Transverse colon (tissue), 4 donors: ENCODE data around the gene CDH18. TPM values are rescaled to one million over a fixed set of nuclear protein-coding genes. Genes with fewer than 3 reads are reported as not detected.

Experiments used
- DNase-seq: peaks from one replicate; pipeline ENCODE4 v3.0.0-alpha.2; 2019
- H3K27ac ChIP-seq, 4 donors: fragments of 200-600 bp; sonication (generic); 2 replicates each; pipeline ENCODE4 v1.5.1; 2016 to 2018; ENCODE audit warnings: inconsistent platforms in 4 of 4
- H3K27me3 ChIP-seq: fragments of 200-600 bp; sonication (generic); 2 replicates; pipeline ENCODE4 v1.5.1; 2017; ENCODE audit warnings: inconsistent platforms
- H3K36me3 ChIP-seq, 4 donors: fragments of 200-600 bp; sonication (generic); 2 replicates each; pipeline ENCODE4 v1.5.1; 2017 to 2019; ENCODE audit warnings: inconsistent platforms in 4 of 4
- H3K4me1 ChIP-seq, 4 donors: fragments of 200-600 bp; sonication (generic); 2 replicates each; pipeline ENCODE4 v1.5.1; 2017 to 2020; ENCODE audit warnings: inconsistent platforms in 4 of 4
- H3K4me3 ChIP-seq, 4 donors: fragments of 200-600 bp; sonication (generic); 1 replicate in 1 of 4; 2 replicates in 3 of 4; pipeline versions ENCODE4 v1.5.1 to v1.6.1; 2017 to 2019; ENCODE audit warnings: inconsistent platforms in 4 of 4
- H3K9me3 ChIP-seq, 2 donors: fragments of 200-600 bp; sonication (generic); 2 replicates each; pipeline ENCODE4 v1.5.1; 2017 to 2019; ENCODE audit warnings: inconsistent platforms in 2 of 2
- EP300 ChIP-seq: sonication (generic); formaldehyde crosslinking; IDR thresholded peaks from one replicate; pipeline ENCODE4 v1.6.1; 2017; ENCODE audit warnings: antibody characterized with exemption, low read depth
- POLR2A ChIP-seq: fragments of 450-650 bp; IDR thresholded peaks from one replicate; pipeline ENCODE4 v1.6.1; 2016; ENCODE audit warnings: antibody characterized with exemption, mild to moderate bottlenecking, moderate library complexity
- POLR2AphosphoS5 ChIP-seq, 3 donors: sonication (generic); formaldehyde crosslinking; IDR thresholded peaks; one replicate each; pipeline ENCODE4 v1.6.1; 2016; ENCODE audit warnings: antibody characterized with exemption in 3 of 3
- WGBS, 2 donors: methylation state at CpG; one replicate each; pipeline ENCODE4 v1.1.5; 2018; ENCODE audit warnings: low coverage in 1 of 2; 5-methylcytosine and 5-hydroxymethylcytosine counted together
- in situ Hi-C, 4 donors: fragments of 200-750 bp; cut with MboI; loops; one replicate each; pipeline versions ENCODE4 v1.15.0 to v1.15.1; 2017; ENCODE audit warnings: low sequenced_read_pairs in 3 of 4, low pct_ligation_motif_present in 1 of 4, low pct_unique_long_range_greater_than_20kb in 1 of 4
- intact Hi-C: fragments of 100-400 bp; cut with DNase I; formaldehyde crosslinking; loops from one replicate; pipeline ENCODE4 v1.15.1; 2023; ENCODE audit warnings: low total_unique reads
- total RNA-seq, 4 donors: library from RNA; depleted of rRNA; stranded (reverse); fragments of >200 nt; gene quantifications; one replicate each; pipeline ENCODE4 v1.1.0, GENCODE V29; 2016
- TF ChIP-seq, protein P1 (sequence below), 5 experiments: fragments of 200-600 bp in 3 of 5; fragments of 450-650 bp in 2 of 5; sonication (generic) in 3 of 5; IDR thresholded peaks; 1 replicate in 2 of 5; 2 replicates in 3 of 5; pipeline ENCODE4 v1.5.1; 2016 to 2017; ENCODE audit warnings: antibody characterized with exemption in 5 of 5, inconsistent platforms in 3 of 5, mild to moderate bottlenecking in 2 of 5, moderate library complexity in 1 of 5

The CDH18 gene
- total RNA-seq, 4 donors from 2014 or later = not detected

DNA sequence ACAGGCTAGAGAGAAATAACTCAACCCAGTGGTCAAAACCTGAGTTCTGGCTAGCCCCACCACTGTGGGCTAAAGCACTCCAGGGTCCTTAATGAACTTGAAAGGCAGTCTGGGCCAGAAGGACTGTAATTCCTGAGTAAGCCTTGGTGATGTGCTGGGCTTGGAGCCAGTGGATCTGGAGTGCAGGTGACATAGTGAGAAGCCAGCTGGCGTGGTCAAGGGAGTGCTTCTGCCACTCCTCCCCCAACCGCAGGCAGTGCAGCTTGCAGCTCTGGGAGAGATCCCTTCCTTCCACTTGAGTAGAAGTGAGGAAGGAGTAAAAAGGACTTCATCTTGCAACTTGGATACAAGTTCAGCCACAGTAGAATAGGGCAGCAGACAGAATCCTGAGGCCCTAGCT, 424.0 kb downstream of the CDH18 start:
- no peaks in the 10 kb centered on the region for H3K27me3 ChIP-seq
- no peak overlapping the region for H3K27ac ChIP-seq
- in situ Hi-C loops (no loop called here), intact Hi-C loops (no loop called here)
- H3K4me3 ChIP-seq = no peak overlapping the region
- H3K9me3 ChIP-seq = peaks cover 0 to 3% of the 10 kb centered on the region in 2 donors
- TF ChIP-seq POLR2A = no peak
- no peak for TF ChIP-seq POLR2AphosphoS5 (IDR thresholded peaks at IDR 0.05)
- TF ChIP-seq, protein P1, sequence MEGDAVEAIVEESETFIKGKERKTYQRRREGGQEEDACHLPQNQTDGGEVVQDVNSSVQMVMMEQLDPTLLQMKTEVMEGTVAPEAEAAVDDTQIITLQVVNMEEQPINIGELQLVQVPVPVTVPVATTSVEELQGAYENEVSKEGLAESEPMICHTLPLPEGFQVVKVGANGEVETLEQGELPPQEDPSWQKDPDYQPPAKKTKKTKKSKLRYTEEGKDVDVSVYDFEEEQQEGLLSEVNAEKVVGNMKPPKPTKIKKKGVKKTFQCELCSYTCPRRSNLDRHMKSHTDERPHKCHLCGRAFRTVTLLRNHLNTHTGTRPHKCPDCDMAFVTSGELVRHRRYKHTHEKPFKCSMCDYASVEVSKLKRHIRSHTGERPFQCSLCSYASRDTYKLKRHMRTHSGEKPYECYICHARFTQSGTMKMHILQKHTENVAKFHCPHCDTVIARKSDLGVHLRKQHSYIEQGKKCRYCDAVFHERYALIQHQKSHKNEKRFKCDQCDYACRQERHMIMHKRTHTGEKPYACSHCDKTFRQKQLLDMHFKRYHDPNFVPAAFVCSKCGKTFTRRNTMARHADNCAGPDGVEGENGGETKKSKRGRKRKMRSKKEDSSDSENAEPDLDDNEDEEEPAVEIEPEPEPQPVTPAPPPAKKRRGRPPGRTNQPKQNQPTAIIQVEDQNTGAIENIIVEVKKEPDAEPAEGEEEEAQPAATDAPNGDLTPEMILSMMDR (IDR thresholded peaks at IDR 0.05) = no peak
- no peak for TF ChIP-seq EP300
- no peaks in the 10 kb centered on the region for H3K36me3 ChIP-seq
- no peak for DNase-seq
- no peaks in the 10 kb centered on the region for H3K4me1 ChIP-seq
- WGBS, 2 donors = 75% methylated on average over 2 of the region's 2 CpGs; no CpG with 5 or more reads in 1 of the 2 donors

DNA sequence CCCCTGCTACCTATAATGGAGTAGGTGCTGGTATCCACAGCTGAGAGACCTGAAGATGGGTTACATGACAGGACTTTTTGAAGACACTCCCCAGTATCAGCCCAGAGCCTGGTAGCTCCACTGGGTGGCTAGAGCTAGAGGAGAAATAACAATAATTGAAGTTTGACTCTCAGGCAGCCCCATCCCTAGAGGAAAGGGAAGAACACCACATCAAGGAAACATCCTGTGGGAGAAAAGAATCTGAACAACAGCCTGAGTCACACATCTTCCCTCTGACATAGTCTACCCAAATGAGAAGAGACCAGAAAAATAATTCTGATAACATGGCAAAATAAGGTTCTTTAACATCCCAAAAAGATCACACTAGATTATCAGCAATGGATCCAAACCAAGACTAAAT, 432.1 kb downstream of the CDH18 start:
- in situ Hi-C loops = no loop called here
- no peak for TF ChIP-seq EP300
- TF ChIP-seq POLR2AphosphoS5 (IDR thresholded peaks at IDR 0.05) = no peak
- TF ChIP-seq, protein P1 (IDR thresholded peaks at IDR 0.05) = no peak
- TF ChIP-seq POLR2A = no peak
- peaks cover 0 to 3% of the 10 kb centered on the region in 2 donors for H3K9me3 ChIP-seq
- H3K4me1 ChIP-seq = no peaks in the 10 kb centered on the region
- intact Hi-C loops = no loop called here
- no peak overlapping the region for H3K4me3 ChIP-seq
- no peaks in the 10 kb centered on the region for H3K27me3 ChIP-seq
- no peak overlapping the region for H3K27ac ChIP-seq
- no peak for DNase-seq
- no peaks in the 10 kb centered on the region for H3K36me3 ChIP-seq

DNA sequence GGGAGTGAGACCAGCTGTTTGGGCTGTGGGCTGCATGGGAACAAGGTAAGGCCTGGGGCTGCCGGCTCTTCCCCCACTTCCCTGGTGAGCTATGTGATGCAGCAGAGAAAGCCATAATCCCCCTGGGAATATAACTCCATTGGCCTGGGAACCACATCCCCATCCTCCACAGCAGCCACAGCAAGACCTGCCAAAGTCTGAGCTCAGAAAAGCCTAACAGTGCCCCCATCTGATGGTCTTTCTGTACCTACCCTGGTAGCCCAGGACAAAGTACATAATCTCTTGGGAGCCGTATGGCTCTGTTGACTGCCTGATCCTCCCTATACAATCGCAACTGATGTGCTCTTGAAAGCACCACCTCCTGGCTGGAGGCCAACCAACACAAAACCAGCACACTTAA, 432.6 kb downstream of the CDH18 start:
- Histone ChIP-seq H3K9me3 (peaks cover 0 to 3% of the 10 kb centered on the region in 2 donors), H3K27ac (no peak overlapping the region), H3K4me1 (no peaks in the 10 kb centered on the region), H3K36me3 (no peaks in the 10 kb centered on the region), H3K4me3 (no peak overlapping the region), H3K27me3 (no peaks in the 10 kb centered on the region)
- intact Hi-C loops = no loop called here
- 86% methylated on average over 3 of the region's 3 CpGs; no CpG with 5 or more reads in 1 of the 2 donors for WGBS, 2 donors
- in situ Hi-C loops = no loop called here
- no peak for DNase-seq
- TF ChIP-seq, protein P1 (IDR thresholded peaks at IDR 0.05) = no peak
- TF ChIP-seq EP300 (no peak), POLR2A (no peak)

DNA sequence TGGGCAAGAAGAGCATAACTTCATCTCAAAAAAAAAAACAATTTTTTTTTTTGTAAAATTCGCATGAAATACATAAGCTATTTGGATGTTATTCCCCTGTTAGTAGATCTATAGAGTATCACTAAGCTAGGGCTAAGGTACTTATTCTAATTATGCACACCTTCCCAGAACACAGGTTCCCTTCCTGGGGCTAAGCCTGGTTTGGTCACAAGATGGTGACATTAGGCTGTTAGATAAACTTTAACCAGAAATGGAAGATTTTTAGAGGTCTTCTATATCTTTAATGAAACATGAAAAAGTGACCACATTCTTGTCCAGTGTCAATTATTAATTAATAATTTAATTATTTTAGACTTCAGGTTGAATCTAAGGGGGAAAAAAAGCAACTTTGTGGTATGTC, 433.5 kb downstream of the CDH18 start:
- Histone ChIP-seq H3K27me3 (no peaks in the 10 kb centered on the region), H3K4me1 (no peaks in the 10 kb centered on the region), H3K9me3 (no peaks in the 10 kb centered on the region), H3K27ac (no peak overlapping the region), H3K36me3 (no peaks in the 10 kb centered on the region), H3K4me3 (no peak overlapping the region)
- no peak for TF ChIP-seq EP300
- TF ChIP-seq, protein P1 (IDR thresholded peaks at IDR 0.05) = no peak
- no peak for TF ChIP-seq POLR2A
- TF ChIP-seq POLR2AphosphoS5 (IDR thresholded peaks at IDR 0.05) = no peak
- no peak for DNase-seq
- intact Hi-C loops = no loop called here
- WGBS, 2 donors = 71 to 100% methylated on average over 1 of the region's 1 CpG
- in situ Hi-C loops = no loop called here
